ENCODE results near the gene SLC7A1. TPM values are rescaled to one million over a fixed set of nuclear protein-coding genes. Genes with fewer than 3 reads are reported as not detected.

SLC7A1 gene
- total RNA-seq, 1 donor from 2014 or later = 42.4 TPM

GRCh38 chr13:29563941-29564340, 31.5 kb downstream of the SLC7A1 start:
- DNase-seq (ENCODE audit: low read depth) (no peak), FAIRE-seq (no peak)
- Histone ChIP-seq H3K27me3 (ENCODE audit: control insufficient read depth, insufficient read depth, low read length) (no peaks in the 10 kb centered on the region), H3K4me3 (ENCODE audit: low read depth, low read length) (no peak overlapping the region), H3K36me3 (ENCODE audit: control insufficient read depth, insufficient read depth, low read length) (no peaks in the 10 kb centered on the region)
- TF ChIP-seq CTCF (IDR thresholded peaks at IDR 0.05; ENCODE audit: insufficient read depth, low read length, severe bottlenecking) = no peak

DNA sequence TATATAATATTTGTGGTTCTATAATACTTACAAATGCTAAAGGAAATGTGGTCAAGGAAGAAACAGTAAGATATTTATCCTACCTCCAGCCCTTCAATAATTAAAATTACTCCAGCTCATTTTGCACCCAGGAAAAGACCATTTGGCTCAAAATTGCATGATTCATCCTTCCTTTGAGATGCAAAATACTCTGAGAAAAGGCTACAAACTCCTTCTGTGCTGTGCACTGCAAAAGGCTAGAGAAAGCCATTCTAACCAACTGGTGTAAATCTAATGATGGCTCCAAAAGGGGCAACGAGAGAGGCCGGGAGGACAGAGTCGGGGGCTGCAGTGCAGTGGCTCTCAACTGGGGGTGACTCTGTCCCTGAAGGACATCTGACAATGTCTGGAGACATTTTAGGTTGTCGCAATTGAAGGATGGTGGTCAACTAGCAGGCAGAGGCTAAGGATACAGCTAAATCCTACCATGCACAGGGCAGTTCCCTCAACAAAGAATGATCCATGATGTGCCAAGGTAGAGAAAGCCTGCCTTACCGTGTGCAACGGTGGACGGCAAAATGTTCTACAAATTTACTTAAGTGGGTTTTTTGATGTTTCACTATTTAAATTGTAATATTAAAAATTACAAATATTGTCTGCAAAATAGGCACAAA, 32.6 kb downstream of the SLC7A1 start:
- no peak for TF ChIP-seq CTCF (IDR thresholded peaks at IDR 0.05; ENCODE audit: insufficient read depth, low read length, severe bottlenecking)
- H3K27me3 ChIP-seq (ENCODE audit: control insufficient read depth, insufficient read depth, low read length) = no peaks in the 10 kb centered on the region
- DNase-seq (ENCODE audit: low read depth) (no peak), FAIRE-seq (no peak)
- H3K36me3 ChIP-seq (ENCODE audit: control insufficient read depth, insufficient read depth, low read length) = no peaks in the 10 kb centered on the region
- H3K4me3 ChIP-seq (ENCODE audit: low read depth, low read length) = no peak overlapping the region

DNA sequence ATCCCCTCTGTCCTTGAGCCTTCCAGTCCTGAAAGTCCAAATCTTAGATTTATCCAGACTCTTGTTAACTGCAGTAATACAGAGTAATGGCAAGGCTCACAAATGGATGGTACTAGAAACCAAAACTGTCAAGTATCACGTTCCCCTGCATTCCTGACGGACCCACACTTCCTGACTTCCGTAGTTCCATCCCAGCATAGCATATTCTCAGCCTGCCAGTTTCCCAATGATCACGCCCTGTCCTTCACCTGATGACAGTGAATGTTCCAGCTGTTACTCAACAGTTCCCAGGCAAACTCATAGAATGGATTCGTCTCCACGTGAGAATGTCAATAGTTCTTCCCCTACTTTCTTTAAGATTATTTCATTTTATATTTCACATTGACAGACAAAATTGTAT, 33.6 kb downstream of the SLC7A1 start:
- no peak for FAIRE-seq
- H3K36me3 ChIP-seq (ENCODE audit: control insufficient read depth, insufficient read depth, low read length) = no peaks in the 10 kb centered on the region
- peak; percentile 54 for DNase-seq (ENCODE audit: low read depth)
- no peak overlapping the region for H3K4me3 ChIP-seq (ENCODE audit: low read depth, low read length)
- H3K27me3 ChIP-seq (ENCODE audit: control insufficient read depth, insufficient read depth, low read length) = no peaks in the 10 kb centered on the region
- TF ChIP-seq CTCF (IDR thresholded peaks at IDR 0.05; ENCODE audit: insufficient read depth, low read length, severe bottlenecking) = no peak

GRCh38 chr13:29556742-29557141, 38.7 kb downstream of the SLC7A1 start:
- Histone ChIP-seq H3K27me3 (ENCODE audit: control insufficient read depth, insufficient read depth, low read length) (no peaks in the 10 kb centered on the region), H3K36me3 (ENCODE audit: control insufficient read depth, insufficient read depth, low read length) (peaks cover 13% of the 10 kb centered on the region), H3K4me3 (ENCODE audit: low read depth, low read length) (no peak overlapping the region)
- no peak for TF ChIP-seq CTCF (IDR thresholded peaks at IDR 0.05; ENCODE audit: insufficient read depth, low read length, severe bottlenecking)
- FAIRE-seq (no peak), DNase-seq (ENCODE audit: low read depth) (no peak)

- H3K27me3 ChIP-seq (ENCODE audit: control insufficient read depth, insufficient read depth, low read length) = no peaks in the 10 kb centered on the region
- no peak for TF ChIP-seq CTCF (IDR thresholded peaks at IDR 0.05; ENCODE audit: insufficient read depth, low read length, severe bottlenecking)
- peaks cover 37% of the 10 kb centered on the region for H3K36me3 ChIP-seq (ENCODE audit: control insufficient read depth, insufficient read depth, low read length)
- DNase-seq (ENCODE audit: low read depth) (no peak), FAIRE-seq (no peak)
- H3K4me3 ChIP-seq (ENCODE audit: low read depth, low read length) = no peak overlapping the region
Measured at GRCh38 chr13:29551214-29551613, 44.3 kb downstream of the SLC7A1 start.

DNA sequence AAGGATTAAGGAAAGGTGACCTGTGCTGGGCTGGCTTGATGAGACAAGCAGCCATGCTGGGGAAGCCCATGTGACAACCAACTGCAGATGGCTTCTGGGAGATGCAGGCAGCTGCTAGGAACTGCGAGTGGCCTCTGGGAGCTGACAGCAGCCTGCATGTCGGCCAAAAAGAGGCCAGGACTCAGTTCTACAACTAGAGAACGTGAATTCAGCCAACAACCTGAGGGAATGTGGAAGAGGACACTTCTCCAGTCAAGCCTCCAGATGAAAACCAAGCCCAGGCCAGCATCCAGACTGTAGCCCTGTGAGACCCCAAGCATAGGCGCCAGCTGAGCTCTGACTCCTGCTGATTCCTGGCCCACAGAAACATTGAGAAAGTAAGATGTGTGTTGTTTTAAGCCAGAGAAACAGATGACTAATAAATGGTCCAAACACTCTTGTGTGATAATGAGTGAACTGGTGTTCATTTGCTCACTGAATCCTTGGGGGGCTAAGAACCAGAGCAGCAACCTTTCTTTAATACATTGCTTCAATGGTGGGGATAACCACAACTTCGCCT, 45.0 kb downstream of the SLC7A1 start:
- DNase-seq (ENCODE audit: low read depth) = no peak

More for the DNA sequence above, 45.0 kb downstream of the SLC7A1 start:
- Histone ChIP-seq H3K27me3 (ENCODE audit: control insufficient read depth, insufficient read depth, low read length) (no peaks in the 10 kb centered on the region), H3K36me3 (ENCODE audit: control insufficient read depth, insufficient read depth, low read length) (peaks cover 37% of the 10 kb centered on the region), H3K4me3 (ENCODE audit: low read depth, low read length) (no peak overlapping the region)
- no peak for FAIRE-seq
- no peak for TF ChIP-seq CTCF (IDR thresholded peaks at IDR 0.05; ENCODE audit: insufficient read depth, low read length, severe bottlenecking)
